ENCODE measurements around the gene RPTOR. TPM values are rescaled to one million over a fixed set of nuclear protein-coding genes. Genes with fewer than 3 reads are reported as not detected.

The RPTOR gene
- total RNA-seq, 3 donors from 2014 or later = 76.1 to 98.3 (median 89.5) TPM

DNA sequence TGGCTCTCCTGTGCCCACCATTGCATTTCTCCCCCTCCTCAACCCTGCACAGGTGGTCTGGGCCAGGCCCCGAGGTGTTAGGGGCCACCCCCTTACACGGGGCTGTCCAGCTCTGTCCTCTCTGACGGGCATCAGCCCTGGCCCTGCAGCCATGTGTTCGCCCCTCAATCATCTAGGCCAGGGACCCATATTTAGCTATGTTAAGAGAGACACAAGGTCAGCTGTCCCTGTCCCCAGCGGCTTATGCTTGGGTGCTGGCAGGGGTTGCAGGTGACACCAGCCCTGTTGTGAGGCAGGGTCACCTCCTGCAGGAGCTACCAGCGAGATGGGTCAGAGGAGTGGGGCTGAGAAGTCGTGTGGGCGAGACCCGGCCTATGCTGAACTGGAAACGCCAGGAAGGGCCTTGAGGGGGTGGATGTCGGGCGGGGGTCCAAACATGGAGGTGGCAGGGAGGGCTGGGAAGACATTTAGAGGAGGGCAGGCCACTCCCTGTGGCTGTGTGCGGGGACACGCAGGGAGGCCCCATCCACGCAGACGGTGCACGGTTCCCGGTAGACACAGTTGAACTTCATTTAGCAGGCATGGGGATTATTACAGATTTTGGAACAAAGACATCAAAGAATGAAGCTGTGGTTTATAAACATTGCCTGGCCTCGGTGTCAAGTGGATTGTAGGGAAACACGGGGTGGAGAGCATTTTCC lies 313.8 kb downstream of the RPTOR start:
- Mint-ChIP-seq H3K4me1 (ENCODE audit: low read depth) (peaks cover 72% of the 10 kb centered on the region), H3K36me3 (ENCODE audit: insufficient read depth) (peaks cover 38% of the 10 kb centered on the region)

DNA sequence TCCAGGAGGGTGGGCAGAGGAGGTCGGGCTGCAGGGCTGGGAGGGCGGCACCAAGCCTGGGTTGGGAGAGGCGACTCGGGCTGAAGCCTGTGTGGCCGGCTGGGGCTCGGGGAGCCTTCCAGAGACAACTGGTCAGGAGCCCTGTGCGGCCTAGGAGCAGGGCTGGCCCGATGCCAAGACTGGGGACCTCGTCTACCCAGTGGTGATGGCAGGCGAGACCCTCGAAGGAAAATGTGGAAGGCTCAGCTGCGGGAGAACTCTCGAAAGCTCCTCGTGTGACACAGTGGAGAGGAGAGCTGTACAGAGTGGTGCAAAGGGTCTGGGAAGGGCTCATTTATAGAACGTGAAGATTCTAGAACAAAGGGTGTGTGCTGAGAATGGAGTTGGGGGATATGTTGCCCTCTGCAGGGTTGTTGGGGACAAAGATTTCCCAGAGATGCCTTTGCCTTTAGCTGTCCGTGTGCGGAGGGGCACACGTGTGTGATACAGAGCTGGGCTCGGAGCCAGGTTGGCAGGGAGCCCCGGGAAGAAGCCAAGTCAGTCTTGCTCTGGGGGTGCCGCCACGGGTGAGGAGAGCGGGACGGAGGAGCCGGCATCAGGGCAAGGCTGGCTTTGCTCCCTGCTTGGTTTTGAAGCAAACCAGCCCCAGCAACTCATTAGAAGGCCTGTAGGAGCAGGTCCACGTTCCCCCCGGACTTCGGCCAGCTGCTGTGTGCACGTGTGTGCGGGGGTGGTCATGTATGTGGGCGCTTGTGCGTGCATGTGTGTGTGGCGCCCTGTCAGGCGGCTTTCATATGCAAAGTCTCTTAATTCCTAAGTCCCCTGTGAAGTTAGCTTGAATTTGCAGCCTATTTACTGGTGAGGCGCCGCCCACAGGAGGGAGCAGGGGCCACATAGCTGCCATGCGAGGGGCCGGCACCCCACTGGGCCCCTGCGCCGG lies 314.6 kb downstream of the RPTOR start:
- ATAC-seq (no peak), DNase-seq (no peak)
- Mint-ChIP-seq H3K36me3 (ENCODE audit: insufficient read depth) (peaks cover 42% of the 10 kb centered on the region), H3K9me3 (no peaks in the 10 kb centered on the region), H3K27me3 (ENCODE audit: low read depth) (no peaks in the 10 kb centered on the region), H3K4me3 (no peak overlapping the region), H3K4me1 (ENCODE audit: low read depth) (peaks cover 80% of the 10 kb centered on the region)

More for the DNA sequence above, 313.8 kb downstream of the RPTOR start:
- no peaks in the 10 kb centered on the region for H3K27me3 Mint-ChIP-seq (ENCODE audit: low read depth)
- H3K4me3 Mint-ChIP-seq = no peak overlapping the region
- DNase-seq (no peak), ATAC-seq (no peak)
- H3K9me3 Mint-ChIP-seq = no peaks in the 10 kb centered on the region

DNA sequence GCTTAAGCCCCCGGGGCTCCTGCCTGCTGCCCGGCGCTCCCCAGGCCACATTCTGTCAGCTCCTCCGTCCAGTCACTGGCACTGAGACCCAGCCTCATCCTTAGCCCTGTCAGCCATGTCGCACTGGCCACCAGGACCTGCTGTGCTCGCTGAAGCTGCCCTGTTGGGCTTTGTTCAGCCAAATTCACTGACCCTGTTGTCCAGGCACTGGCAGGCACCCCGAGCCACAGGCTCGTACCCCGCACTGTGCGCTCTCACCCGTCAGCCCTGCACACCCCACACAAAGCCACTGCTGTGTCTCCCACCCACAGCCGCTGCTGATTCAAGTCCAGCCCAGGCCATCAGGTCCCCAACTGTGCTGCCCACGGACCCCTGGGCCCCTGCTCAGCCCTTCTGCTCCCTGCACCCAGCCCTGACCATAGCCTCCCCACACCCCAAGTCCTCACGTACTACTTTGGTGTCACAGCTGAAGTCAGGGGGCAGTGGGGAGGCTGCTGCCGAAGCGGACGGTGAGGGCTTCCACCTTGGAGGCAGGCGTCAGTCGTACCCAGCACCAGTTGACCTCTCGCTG lies 315.5 kb downstream of the RPTOR start:
- DNase-seq (no peak), ATAC-seq (no peak)
- Mint-ChIP-seq H3K4me3 (no peak overlapping the region), H3K36me3 (ENCODE audit: insufficient read depth) (peaks cover 47% of the 10 kb centered on the region), H3K4me1 (ENCODE audit: low read depth) (peaks cover 84% of the 10 kb centered on the region), H3K27me3 (ENCODE audit: low read depth) (no peaks in the 10 kb centered on the region), H3K9me3 (no peaks in the 10 kb centered on the region)

DNA sequence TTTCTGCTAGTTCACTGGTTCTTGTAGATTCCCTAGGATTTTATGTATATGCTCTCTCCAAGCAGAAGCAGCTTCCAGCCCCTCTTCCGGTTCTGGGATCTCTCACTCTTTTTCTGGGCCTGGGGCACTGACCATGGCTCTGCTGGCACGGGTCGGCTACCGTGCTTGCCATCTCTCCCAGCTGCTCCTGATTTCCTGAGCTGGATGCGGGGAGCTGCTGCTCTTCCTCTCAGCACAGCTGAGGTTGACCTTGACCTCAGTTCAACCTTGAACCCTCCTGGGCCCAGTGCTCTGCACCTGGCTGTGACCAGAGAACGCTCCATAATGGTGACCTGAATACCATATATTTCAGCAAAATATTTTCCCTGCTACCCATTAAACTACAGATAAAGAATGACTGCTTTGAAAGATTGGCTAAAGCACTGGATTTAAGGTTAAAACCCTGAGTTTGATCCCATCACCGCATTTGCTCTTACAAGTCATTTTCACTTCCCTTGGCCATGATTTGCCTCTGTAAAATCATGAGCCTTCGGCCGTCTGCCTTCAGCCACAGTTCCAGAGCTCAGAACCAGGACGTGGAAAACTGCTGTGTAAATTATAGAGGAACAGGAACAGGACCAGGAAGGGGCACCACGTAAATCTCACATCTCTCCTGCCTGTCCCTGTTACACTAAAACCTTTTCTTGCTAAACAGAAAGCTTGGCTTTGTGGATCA lies 316.2 kb downstream of the RPTOR start:
- no peak for ATAC-seq
- H3K36me3 Mint-ChIP-seq (ENCODE audit: insufficient read depth) = peaks cover 45% of the 10 kb centered on the region
- no peaks in the 10 kb centered on the region for H3K9me3 Mint-ChIP-seq
- no peak overlapping the region for H3K4me3 Mint-ChIP-seq
- DNase-seq = no peak
- H3K4me1 Mint-ChIP-seq (ENCODE audit: low read depth) = peaks cover 83% of the 10 kb centered on the region
- H3K27me3 Mint-ChIP-seq (ENCODE audit: low read depth) = no peaks in the 10 kb centered on the region

DNA sequence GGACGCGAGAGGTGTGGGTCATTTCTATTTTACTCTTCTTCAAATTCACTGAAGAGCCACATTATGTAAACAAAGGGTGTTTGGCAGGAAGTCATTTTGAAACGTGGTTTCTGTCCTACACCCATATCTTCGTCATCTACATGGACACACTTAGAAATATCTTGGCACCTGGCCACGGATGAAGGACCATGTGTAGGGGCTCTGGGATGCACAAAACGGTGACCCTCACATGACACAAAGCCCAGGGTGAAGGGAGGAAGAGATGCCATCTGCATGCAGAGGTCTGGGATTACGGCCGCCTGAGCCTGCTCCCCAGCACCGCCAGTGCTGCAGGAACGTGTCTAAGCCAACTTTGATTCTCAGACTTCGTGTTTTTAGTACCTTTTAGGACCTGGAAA lies 316.8 kb downstream of the RPTOR start:
- DNase-seq = no peak
- Mint-ChIP-seq H3K9me3 (no peaks in the 10 kb centered on the region), H3K36me3 (ENCODE audit: insufficient read depth) (peaks cover 42% of the 10 kb centered on the region), H3K27me3 (ENCODE audit: low read depth) (no peaks in the 10 kb centered on the region), H3K4me3 (no peak overlapping the region), H3K4me1 (ENCODE audit: low read depth) (peaks cover 81% of the 10 kb centered on the region)
- ATAC-seq = no peak

DNA sequence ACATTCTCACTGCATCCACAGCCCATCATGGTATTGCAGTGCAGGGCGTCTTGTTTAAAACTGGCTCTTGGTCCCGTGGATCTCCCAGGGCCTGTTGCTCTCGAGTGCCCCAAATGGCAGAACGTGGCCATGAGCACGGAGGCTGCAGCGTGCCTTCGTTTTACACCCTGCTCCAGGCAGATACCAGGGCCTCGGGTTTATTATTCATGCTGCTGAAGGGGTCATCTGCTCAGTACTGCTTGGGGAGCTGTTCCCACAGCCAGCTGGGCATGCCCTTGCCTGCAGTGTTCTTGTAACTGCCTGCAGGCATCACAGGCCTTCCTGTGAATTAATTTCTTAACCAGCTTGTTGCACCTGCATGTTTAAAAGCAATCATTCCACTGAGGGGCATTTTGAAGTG lies 317.3 kb downstream of the RPTOR start:
- peak; percentile 56 to 65 for ATAC-seq

DNA sequence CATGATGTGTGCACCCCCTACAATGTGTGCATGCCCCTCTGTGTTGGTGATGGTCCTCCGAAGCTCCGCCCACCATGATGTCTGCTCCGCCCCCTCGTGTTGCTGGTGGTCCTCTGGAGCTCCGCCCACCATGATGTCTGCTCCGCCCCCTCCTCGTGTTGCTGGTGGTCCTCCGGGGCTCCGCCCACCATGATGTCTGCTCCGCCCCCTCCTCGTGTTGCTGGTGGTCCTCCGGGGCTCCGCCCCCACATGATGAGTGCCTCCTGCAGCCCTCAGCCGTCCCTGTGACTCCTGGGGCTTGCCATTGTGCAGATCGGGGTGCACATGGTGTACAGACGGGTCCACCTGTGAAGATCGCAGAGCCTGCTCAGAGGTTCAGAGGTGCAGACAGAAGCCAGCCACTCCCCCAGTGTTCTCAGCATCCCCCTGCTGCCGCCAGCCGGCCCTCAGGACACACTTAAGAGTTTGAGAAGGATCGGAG lies 317.9 kb downstream of the RPTOR start:
- ATAC-seq (no peak), DNase-seq (no peak)
- H3K4me3 Mint-ChIP-seq = no peak overlapping the region
- H3K9me3 Mint-ChIP-seq = no peaks in the 10 kb centered on the region
- H3K4me1 Mint-ChIP-seq (ENCODE audit: low read depth) = peaks cover 76% of the 10 kb centered on the region
- H3K27me3 Mint-ChIP-seq (ENCODE audit: low read depth) = no peaks in the 10 kb centered on the region
- peaks cover 38% of the 10 kb centered on the region for H3K36me3 Mint-ChIP-seq (ENCODE audit: insufficient read depth)

More for the DNA sequence above, 317.3 kb downstream of the RPTOR start:
- Mint-ChIP-seq H3K4me1 (ENCODE audit: low read depth) (peaks cover 78% of the 10 kb centered on the region), H3K27me3 (ENCODE audit: low read depth) (no peaks in the 10 kb centered on the region), H3K4me3 (no peak overlapping the region), H3K9me3 (no peaks in the 10 kb centered on the region), H3K36me3 (ENCODE audit: insufficient read depth) (peaks cover 39% of the 10 kb centered on the region)
- DNase-seq = peak; percentile 54

DNA sequence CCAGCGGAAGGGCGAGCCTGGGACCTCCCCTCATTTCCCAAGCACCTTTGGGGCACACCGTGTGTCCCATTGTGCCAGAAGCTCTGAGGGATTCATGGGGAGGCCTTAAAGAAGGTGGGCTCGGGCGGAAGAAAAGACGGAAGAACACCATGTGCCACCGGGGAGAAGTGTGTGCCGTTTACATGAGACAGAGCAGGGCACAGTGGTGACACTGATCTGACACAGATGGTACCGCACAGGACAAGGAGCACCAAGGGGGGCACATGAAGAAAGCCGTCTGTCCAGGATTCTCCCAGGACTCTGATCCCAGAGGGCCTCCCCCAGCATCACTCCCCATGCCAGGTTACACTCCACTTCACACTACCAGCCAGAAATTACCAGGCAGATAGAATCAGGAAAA lies 318.3 kb downstream of the RPTOR start:
- ATAC-seq = no peak
- H3K4me1 Mint-ChIP-seq (ENCODE audit: low read depth) = peaks cover 76% of the 10 kb centered on the region
- H3K36me3 Mint-ChIP-seq (ENCODE audit: insufficient read depth) = peaks cover 41% of the 10 kb centered on the region
- H3K9me3 Mint-ChIP-seq = no peaks in the 10 kb centered on the region
- H3K27me3 Mint-ChIP-seq (ENCODE audit: low read depth) = no peaks in the 10 kb centered on the region
- DNase-seq = no peak
- H3K4me3 Mint-ChIP-seq = no peak overlapping the region

DNA sequence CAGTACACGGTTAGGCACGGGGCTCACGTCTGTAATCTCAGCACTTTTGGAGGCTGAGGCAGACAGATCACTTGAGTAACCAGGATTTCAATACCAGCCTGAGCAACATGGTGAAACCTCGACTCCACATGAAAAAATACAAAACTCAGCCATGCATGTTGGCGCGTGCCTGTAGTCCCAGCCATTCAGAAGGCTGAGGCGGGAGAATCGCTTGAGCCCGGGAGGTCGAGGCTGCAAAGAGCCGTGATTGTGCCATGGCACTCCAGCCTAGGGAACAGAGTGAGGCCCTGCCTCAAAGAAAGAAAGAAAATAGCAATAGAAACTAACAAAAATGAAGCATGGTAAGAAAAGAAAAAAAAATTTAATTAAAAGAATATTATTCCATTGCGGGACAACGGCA lies 319.0 kb downstream of the RPTOR start:
- Mint-ChIP-seq H3K4me3 (no peak overlapping the region), H3K27me3 (ENCODE audit: low read depth) (no peaks in the 10 kb centered on the region), H3K4me1 (ENCODE audit: low read depth) (peaks cover 76% of the 10 kb centered on the region), H3K36me3 (ENCODE audit: insufficient read depth) (peaks cover 39% of the 10 kb centered on the region), H3K9me3 (no peaks in the 10 kb centered on the region)
- ATAC-seq (no peak), DNase-seq (no peak)

DNA sequence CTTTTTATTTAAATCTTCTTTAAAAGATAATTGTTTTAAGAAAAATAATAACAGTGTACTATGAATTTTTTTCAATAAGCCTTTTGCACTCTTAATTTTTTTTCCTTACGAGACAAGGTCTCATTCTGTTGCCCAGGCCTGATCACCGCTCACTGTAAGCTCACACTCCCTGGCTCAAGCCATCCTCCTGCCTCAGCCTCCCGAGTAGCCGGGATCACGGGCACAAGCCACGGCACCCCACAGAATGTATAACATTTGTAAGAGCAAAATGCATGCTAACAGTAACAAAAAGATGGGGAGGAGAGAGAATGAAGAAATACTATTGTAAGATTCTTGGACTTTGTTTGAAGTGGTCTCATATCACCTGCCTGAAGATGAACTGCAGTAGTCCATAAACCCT lies 320.1 kb downstream of the RPTOR start:
- Mint-ChIP-seq H3K4me3 (no peak overlapping the region), H3K27me3 (ENCODE audit: low read depth) (no peaks in the 10 kb centered on the region), H3K9me3 (no peaks in the 10 kb centered on the region), H3K4me1 (ENCODE audit: low read depth) (peaks cover 77% of the 10 kb centered on the region), H3K36me3 (ENCODE audit: insufficient read depth) (peaks cover 38% of the 10 kb centered on the region)
- DNase-seq (no peak), ATAC-seq (no peak)

DNA sequence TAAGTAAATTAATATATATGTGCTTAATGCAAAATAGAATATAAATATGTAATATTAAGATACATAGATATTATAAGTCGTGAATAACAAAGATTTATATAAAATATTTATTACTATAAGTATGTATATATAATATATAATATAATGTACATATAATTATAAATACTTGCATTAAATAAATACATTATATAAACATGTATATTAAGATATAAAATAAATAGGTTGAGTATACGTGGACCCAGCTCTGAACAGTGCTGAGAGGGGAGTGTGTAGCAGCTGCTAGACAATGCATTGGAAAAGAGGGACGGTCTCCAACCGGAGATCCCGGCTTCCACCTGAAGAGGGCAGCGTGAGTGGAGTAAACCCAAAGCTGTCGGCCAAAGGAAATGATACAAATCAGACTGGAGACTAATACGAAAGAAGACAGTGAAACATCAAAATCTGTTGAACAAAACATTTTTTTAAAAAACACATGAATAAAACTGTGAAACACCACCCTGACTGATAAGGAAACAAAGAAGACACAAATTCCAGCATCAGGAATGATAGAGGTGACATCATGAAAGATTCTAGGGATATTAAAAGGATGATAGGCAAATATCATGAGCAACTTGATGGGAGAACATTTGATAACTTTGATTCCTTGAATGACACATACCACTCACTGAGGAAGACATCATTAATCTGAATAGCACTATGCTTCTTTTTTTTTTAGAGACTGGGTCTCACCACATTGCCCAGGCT lies 321.6 kb downstream of the RPTOR start:
- Mint-ChIP-seq H3K9me3 (no peaks in the 10 kb centered on the region), H3K4me1 (ENCODE audit: low read depth) (peaks cover 81% of the 10 kb centered on the region), H3K36me3 (ENCODE audit: insufficient read depth) (peaks cover 31% of the 10 kb centered on the region), H3K4me3 (no peak overlapping the region), H3K27me3 (ENCODE audit: low read depth) (no peaks in the 10 kb centered on the region)
- peak; percentile 66 for DNase-seq
- ATAC-seq = peak; percentile 14 to 32

DNA sequence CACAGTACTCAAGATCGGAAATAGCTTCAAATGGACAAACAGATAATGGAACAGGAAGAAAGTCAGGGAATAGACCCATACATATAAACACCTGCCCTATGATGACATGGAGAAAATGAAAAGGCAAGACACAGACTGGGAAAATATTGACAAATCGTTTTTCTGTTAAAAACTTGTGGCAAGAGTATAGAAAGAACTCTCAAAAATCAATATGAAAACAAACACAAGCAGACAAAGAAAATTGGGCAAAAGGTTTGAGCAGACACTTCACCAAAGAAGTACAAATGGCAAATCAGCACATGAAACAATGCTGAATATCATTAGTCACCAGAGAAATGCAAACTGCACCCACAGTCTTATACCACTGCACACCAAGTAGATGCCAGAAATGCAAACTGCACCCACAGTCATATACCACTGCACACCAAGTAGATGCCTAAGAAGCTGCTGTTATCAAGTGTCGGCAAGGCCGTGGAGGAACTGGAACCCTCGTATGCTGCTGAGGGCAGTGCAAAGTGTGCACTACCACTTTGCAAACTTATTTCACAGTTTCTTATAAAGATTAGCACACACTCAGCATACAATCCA lies 323.5 kb downstream of the RPTOR start:
- Mint-ChIP-seq H3K36me3 (ENCODE audit: insufficient read depth) (peaks cover 23% of the 10 kb centered on the region), H3K9me3 (no peaks in the 10 kb centered on the region), H3K4me3 (no peak overlapping the region), H3K4me1 (ENCODE audit: low read depth) (peaks cover 81% of the 10 kb centered on the region), H3K27me3 (ENCODE audit: low read depth) (no peaks in the 10 kb centered on the region)
- ATAC-seq = peak; percentile 36 to 53
- no peak for DNase-seq

DNA sequence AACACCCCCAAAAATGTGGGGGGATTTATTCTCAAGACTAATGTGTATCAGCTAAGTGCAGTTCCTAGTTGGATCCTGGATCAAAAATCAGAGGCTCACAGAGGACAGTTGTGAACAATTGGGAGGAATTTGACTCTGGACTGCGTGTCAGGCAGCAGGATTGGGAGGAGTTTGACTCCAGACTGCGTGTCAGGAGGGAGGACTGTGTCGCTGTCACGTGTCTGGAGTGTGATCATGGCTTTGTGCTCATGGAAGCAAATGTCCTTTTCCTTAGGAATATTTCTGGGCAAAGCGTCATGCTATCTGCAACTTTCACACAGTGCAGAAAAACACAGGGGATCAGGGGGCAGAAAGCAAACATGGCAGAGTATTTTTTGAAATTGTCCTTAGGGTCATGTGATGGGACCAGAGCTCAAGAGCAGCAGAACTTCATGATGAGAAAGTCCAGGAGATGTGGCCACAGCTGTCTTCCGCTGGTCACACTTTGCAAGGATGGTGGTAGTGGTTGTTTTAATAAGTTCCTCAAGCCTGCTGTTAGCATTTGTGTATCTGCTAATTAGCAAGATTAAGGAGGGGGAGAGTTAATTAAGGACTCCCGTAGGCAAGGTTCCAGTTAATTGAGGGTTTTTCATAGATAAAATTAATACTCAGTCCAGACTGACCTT lies 325.0 kb downstream of the RPTOR start:
- H3K4me3 Mint-ChIP-seq = peak overlapping the region; percentile 11
- H3K4me1 Mint-ChIP-seq (ENCODE audit: low read depth) = peaks cover 77% of the 10 kb centered on the region
- no peaks in the 10 kb centered on the region for H3K27me3 Mint-ChIP-seq (ENCODE audit: low read depth)
- ATAC-seq = no peak
- H3K9me3 Mint-ChIP-seq = no peaks in the 10 kb centered on the region
- peaks cover 17% of the 10 kb centered on the region for H3K36me3 Mint-ChIP-seq (ENCODE audit: insufficient read depth)
- no peak for DNase-seq

Data from activated T-cell treated with anti-CD3 and anti-CD28 coated beads, Interleukin-2, amount 50 U/mL, for 4 hours (primary cell).